Measurements from ENCODE around the gene YAF2. TPM values are rescaled to one million over a fixed set of nuclear protein-coding genes. Genes with fewer than 3 reads are reported as not detected.

The YAF2 gene
- total and polyA plus RNA-seq, 2 of the 13 experiments (the other 11 are each of a cell fraction or from before 2014, with no cell fraction given) = 8.4 to 11.7 TPM

DNA sequence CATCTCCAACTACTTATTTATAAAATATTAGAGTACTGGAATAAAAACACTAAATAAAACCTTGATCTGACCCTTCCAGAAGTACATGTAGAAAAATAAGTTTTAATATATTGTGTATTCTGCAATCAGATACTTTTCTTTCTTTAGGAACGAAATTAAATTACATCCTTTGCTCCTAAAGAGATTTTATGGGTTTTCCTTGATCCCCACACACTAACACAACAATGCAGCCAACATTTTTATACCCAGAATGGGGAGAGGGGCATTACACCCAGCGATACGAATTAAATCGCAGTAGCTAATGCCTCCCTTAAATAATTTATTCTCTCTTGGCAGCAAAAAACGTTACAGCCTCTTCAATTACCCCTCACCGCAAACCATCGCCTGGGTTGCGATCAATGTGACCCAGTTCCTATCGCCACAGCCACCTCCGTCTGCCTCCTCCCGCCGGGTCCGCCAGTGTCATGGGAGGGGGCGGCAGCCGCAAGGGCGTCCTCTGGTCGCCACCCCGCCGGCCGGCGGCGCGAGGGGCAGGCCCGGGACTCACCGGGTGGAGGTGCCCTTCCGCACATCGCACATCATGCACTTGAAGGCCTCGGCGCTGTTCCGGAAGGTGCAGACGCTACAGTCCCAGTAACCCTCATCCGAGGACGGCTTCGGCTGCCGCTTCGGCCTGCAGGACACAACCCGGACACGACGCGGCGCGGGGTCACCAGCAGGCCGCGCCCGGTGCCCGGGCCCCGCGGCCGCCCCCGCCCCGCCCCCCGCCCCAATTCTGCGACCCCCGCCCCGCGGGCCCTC, 796 bp downstream of the YAF2 start (continued):
- TF ChIP-seq, protein P1, sequence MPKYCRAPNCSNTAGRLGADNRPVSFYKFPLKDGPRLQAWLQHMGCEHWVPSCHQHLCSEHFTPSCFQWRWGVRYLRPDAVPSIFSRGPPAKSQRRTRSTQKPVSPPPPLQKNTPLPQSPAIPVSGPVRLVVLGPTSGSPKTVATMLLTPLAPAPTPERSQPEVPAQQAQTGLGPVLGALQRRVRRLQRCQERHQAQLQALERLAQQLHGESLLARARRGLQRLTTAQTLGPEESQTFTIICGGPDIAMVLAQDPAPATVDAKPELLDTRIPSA (CRISPR knock-in tag; IDR thresholded peaks at IDR 0.05; ENCODE audit: borderline replicate concordance) = no peak
- TF ChIP-seq, protein P2, sequence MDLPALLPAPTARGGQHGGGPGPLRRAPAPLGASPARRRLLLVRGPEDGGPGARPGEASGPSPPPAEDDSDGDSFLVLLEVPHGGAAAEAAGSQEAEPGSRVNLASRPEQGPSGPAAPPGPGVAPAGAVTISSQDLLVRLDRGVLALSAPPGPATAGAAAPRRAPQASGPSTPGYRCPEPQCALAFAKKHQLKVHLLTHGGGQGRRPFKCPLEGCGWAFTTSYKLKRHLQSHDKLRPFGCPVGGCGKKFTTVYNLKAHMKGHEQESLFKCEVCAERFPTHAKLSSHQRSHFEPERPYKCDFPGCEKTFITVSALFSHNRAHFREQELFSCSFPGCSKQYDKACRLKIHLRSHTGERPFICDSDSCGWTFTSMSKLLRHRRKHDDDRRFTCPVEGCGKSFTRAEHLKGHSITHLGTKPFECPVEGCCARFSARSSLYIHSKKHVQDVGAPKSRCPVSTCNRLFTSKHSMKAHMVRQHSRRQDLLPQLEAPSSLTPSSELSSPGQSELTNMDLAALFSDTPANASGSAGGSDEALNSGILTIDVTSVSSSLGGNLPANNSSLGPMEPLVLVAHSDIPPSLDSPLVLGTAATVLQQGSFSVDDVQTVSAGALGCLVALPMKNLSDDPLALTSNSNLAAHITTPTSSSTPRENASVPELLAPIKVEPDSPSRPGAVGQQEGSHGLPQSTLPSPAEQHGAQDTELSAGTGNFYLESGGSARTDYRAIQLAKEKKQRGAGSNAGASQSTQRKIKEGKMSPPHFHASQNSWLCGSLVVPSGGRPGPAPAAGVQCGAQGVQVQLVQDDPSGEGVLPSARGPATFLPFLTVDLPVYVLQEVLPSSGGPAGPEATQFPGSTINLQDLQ (CRISPR knock-in tag; IDR thresholded peaks at IDR 0.05) = no peak
- TF ChIP-seq REXO4 (CRISPR knock-in tag; IDR thresholded peaks at IDR 0.05; ENCODE audit: borderline replicate concordance) = no peak
- TF ChIP-seq RFX1 (IDR thresholded peaks at IDR 0.05) = no peak
- TF ChIP-seq, protein P3, sequence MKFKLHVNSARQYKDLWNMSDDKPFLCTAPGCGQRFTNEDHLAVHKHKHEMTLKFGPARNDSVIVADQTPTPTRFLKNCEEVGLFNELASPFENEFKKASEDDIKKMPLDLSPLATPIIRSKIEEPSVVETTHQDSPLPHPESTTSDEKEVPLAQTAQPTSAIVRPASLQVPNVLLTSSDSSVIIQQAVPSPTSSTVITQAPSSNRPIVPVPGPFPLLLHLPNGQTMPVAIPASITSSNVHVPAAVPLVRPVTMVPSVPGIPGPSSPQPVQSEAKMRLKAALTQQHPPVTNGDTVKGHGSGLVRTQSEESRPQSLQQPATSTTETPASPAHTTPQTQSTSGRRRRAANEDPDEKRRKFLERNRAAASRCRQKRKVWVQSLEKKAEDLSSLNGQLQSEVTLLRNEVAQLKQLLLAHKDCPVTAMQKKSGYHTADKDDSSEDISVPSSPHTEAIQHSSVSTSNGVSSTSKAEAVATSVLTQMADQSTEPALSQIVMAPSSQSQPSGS (CRISPR knock-in tag; IDR thresholded peaks at IDR 0.05) = peak; percentile 47
- TF ChIP-seq ZNF749 (CRISPR knock-in tag; IDR thresholded peaks at IDR 0.05; ENCODE audit: borderline replicate concordance) = no peak
- TF ChIP-seq, protein P4, sequence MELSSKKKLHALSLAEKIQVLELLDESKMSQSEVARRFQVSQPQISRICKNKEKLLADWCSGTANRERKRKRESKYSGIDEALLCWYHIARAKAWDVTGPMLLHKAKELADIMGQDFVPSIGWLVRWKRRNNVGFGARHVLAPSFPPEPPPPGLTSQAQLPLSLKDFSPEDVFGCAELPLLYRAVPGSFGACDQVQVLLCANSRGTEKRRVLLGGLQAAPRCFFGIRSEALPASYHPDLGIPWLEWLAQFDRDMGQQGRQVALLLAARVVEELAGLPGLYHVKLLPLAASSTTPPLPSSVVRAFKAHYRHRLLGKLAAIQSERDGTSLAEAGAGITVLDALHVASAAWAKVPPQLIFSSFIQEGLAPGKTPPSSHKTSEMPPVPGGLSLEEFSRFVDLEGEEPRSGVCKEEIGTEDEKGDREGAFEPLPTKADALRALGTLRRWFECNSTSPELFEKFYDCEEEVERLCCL (CRISPR knock-in tag; IDR thresholded peaks at IDR 0.05; ENCODE audit: borderline replicate concordance) = no peak
- no peak for TF ChIP-seq ZC3H4 (CRISPR knock-in tag; IDR thresholded peaks at IDR 0.05; ENCODE audit: borderline replicate concordance)
- TF ChIP-seq ZNF891 (CRISPR knock-in tag; IDR thresholded peaks at IDR 0.05) = no peak
- TF ChIP-seq, protein P5, sequence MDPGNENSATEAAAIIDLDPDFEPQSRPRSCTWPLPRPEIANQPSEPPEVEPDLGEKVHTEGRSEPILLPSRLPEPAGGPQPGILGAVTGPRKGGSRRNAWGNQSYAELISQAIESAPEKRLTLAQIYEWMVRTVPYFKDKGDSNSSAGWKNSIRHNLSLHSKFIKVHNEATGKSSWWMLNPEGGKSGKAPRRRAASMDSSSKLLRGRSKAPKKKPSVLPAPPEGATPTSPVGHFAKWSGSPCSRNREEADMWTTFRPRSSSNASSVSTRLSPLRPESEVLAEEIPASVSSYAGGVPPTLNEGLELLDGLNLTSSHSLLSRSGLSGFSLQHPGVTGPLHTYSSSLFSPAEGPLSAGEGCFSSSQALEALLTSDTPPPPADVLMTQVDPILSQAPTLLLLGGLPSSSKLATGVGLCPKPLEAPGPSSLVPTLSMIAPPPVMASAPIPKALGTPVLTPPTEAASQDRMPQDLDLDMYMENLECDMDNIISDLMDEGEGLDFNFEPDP (CRISPR knock-in tag; conservative IDR thresholded peaks at IDR 0.05) = no peak
- TF ChIP-seq ZFYVE20 (CRISPR knock-in tag; IDR thresholded peaks at IDR 0.05; ENCODE audit: borderline replicate concordance, low read depth) = no peak
- TF ChIP-seq STAG1 (CRISPR knock-in tag; IDR thresholded peaks at IDR 0.05) = no peak; the same call in 1 of the 2 replicates
- no peak for TF ChIP-seq TSC22D2 (CRISPR knock-in tag; IDR thresholded peaks at IDR 0.05; ENCODE audit: borderline replicate concordance)
- TF ChIP-seq ZNF251 (CRISPR knock-in tag; IDR thresholded peaks at IDR 0.05) = no peak
- no peak; the same call in 1 of the 2 replicates for TF ChIP-seq PPARG (CRISPR knock-in tag; conservative IDR thresholded peaks at IDR 0.05)
- no peak for TF ChIP-seq ZNF615 (CRISPR knock-in tag; IDR thresholded peaks at IDR 0.05; ENCODE audit: borderline replicate concordance)
- TF ChIP-seq RAD21 (CRISPR knock-in tag; IDR thresholded peaks at IDR 0.05) = peak; percentile 48
- no peak for TF ChIP-seq ZNF589 (CRISPR knock-in tag; conservative IDR thresholded peaks at IDR 0.05)
- no peak for TF ChIP-seq ZNF343 (CRISPR knock-in tag; IDR thresholded peaks at IDR 0.05)
- no peak for TF ChIP-seq ZNF816 (CRISPR knock-in tag; IDR thresholded peaks at IDR 0.05; ENCODE audit: borderline replicate concordance)
- TF ChIP-seq ZNF225 (CRISPR knock-in tag; IDR thresholded peaks at IDR 0.05) = no peak
- TF ChIP-seq TAF15 (IDR thresholded peaks at IDR 0.05; ENCODE audit: low read depth, low read length, poor library complexity, severe bottlenecking) = no peak

All from HepG2 (cell line).